HG03520 (cell line): ENCODE results near the gene SEPTIN5.

Experiments used
- ATAC-seq: cut with Tn5 transposase; IDR thresholded peaks from one replicate; pipeline ENCODE4 v1.9.1; 2021; ENCODE audit warnings: mild to moderate bottlenecking, moderate library complexity; ENCODE audit not compliant: unreplicated experiment

SEPTIN5 gene

GRCh38 chr22:19769393-19769715 lies 55.1 kb downstream of the SEPTIN5 start:
- no peak for ATAC-seq

GRCh38 chr22:19770349-19771220 lies 56.3 kb downstream of the SEPTIN5 start:
- no peak for ATAC-seq

DNA sequence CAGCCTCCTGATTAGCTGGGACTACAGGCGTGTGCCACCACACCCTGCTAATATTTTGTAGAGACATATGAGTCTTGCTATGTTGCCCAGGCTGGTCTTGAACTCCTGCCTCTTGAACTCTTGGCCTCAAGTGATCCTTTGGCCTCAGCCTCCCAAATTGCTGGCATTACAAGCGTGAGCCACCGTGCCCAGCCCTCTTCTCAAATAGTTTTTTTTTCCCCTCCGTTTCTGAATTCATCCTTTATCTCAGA lies 58.0 kb downstream of the SEPTIN5 start:
- ATAC-seq: no peak
